ENCODE results near the gene NAGA. TPM values are rescaled to one million over a fixed set of nuclear protein-coding genes. Genes with fewer than 3 reads are reported as not detected.

NAGA gene
- total and polyA plus RNA-seq, 9 of the 15 experiments (the other 6 are each of a cell fraction or from before 2014, with no cell fraction given): 6.5 to 20.6 (median 17.4) TPM

DNA sequence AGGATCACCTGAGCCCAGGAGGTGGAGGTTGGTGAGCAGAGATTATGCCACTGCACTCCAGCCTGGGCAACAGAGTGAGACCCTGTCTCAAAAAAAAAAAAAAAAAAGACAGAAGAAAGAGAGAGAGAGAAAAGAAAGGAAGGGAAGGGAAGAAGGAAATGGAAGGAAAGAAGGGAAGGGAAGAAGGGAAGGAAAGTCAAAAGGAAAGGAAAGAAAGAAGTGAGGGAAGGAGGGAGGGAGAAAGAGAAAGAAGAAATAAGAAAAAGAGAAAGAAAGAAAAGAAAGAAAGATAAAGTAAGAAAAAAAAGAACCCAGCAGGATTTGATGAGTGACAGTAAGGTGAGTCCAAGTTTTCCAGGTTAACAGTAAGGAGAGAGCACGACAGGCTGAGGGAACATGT, 52.4 kb downstream of the NAGA start:
- BruUV-seq (replicated peaks): no TSS peak
- FAIRE-seq (no peak), DNase-seq (ENCODE audit: extremely low read depth in 1 of 4, low spot score in 3 of 4) (no peak), ATAC-seq (no peak)
- Histone ChIP-seq H3K4me3 (no peak overlapping the region), H3K4me2 (ENCODE audit: insufficient read depth, low read length) (no peak overlapping the region), H3K27me3 (ENCODE audit: control insufficient read depth in 2 of 2, insufficient read depth in 2 of 2, low read length in 2 of 2) (peaks cover 14% of the 10 kb centered on the region in 2 experiments), H4K20me1 (replicated peaks; ENCODE audit: control insufficient read depth, insufficient read depth, low read length) (no peaks in the 10 kb centered on the region), H2AFZ (ENCODE audit: low read depth, low read length) (no peak overlapping the region), H3K79me2 (ENCODE audit: control insufficient read depth, insufficient read depth, low read length) (no peaks in the 10 kb centered on the region), H3K9me3 (replicated peaks; ENCODE audit: control insufficient read depth, insufficient read depth, low read depth, low read length) (no peaks in the 10 kb centered on the region), H3K9ac (ENCODE audit: insufficient read depth in 1 of 2, low read depth in 2 of 2, low read length in 2 of 2) (no peak overlapping the region), H3K27ac (ENCODE audit: extremely low read depth, low read depth, low read length) (no peak overlapping the region), H3K9me1 (ENCODE audit: control insufficient read depth, insufficient read depth, low read length) (no peaks in the 10 kb centered on the region), H3K36me3 (ENCODE audit: control insufficient read depth, insufficient read depth, low read length) (no peaks in the 10 kb centered on the region), H3K4me1 (replicated peaks in 1 of 2; ENCODE audit: control insufficient read depth in 2 of 2, insufficient read depth in 2 of 2, low read length in 2 of 2) (no peaks in the 10 kb centered on the region; a peak in 1 of 5 replicates)
- 20% methylated on average over 1 of the region's 1 CpG for WGBS (ENCODE audit: insufficient coverage, low coverage, missing lambda C conversion rate)
- TF ChIP-seq LEF1 (IDR thresholded peaks at IDR 0.05): no peak
- TF ChIP-seq, protein P1, sequence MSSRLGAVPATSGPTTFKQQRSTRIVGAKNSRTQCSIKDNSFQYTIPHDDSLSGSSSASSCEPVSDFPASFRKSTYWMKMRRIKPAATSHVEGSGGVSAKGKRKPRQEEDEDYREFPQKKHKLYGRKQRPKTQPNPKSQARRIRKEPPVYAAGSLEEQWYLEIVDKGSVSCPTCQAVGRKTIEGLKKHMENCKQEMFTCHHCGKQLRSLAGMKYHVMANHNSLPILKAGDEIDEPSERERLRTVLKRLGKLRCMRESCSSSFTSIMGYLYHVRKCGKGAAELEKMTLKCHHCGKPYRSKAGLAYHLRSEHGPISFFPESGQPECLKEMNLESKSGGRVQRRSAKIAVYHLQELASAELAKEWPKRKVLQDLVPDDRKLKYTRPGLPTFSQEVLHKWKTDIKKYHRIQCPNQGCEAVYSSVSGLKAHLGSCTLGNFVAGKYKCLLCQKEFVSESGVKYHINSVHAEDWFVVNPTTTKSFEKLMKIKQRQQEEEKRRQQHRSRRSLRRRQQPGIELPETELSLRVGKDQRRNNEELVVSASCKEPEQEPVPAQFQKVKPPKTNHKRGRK (tag; IDR thresholded peaks at IDR 0.05): peak; percentile 74
- no peak for TF ChIP-seq KLF16 (IDR thresholded peaks at IDR 0.05)
- no peak for TF ChIP-seq POLR2B (IDR thresholded peaks at IDR 0.05; ENCODE audit: low read depth, partially characterized antibody)
- TF ChIP-seq, protein P2, sequence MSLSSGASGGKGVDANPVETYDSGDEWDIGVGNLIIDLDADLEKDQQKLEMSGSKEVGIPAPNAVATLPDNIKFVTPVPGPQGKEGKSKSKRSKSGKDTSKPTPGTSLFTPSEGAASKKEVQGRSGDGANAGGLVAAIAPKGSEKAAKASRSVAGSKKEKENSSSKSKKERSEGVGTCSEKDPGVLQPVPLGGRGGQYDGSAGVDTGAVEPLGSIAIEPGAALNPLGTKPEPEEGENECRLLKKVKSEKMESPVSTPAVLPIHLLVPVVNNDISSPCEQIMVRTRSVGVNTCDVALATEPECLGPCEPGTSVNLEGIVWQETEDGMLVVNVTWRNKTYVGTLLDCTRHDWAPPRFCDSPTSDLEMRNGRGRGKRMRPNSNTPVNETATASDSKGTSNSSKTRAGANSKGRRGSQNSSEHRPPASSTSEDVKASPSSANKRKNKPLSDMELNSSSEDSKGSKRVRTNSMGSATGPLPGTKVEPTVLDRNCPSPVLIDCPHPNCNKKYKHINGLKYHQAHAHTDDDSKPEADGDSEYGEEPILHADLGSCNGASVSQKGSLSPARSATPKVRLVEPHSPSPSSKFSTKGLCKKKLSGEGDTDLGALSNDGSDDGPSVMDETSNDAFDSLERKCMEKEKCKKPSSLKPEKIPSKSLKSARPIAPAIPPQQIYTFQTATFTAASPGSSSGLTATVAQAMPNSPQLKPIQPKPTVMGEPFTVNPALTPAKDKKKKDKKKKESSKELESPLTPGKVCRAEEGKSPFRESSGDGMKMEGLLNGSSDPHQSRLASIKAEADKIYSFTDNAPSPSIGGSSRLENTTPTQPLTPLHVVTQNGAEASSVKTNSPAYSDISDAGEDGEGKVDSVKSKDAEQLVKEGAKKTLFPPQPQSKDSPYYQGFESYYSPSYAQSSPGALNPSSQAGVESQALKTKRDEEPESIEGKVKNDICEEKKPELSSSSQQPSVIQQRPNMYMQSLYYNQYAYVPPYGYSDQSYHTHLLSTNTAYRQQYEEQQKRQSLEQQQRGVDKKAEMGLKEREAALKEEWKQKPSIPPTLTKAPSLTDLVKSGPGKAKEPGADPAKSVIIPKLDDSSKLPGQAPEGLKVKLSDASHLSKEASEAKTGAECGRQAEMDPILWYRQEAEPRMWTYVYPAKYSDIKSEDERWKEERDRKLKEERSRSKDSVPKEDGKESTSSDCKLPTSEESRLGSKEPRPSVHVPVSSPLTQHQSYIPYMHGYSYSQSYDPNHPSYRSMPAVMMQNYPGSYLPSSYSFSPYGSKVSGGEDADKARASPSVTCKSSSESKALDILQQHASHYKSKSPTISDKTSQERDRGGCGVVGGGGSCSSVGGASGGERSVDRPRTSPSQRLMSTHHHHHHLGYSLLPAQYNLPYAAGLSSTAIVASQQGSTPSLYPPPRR (CRISPR knock-in tag; IDR thresholded peaks at IDR 0.05; ENCODE audit: borderline replicate concordance): no peak
- TF ChIP-seq DIDO1 (tag; IDR thresholded peaks at IDR 0.05; ENCODE audit: low read depth): no peak
- in situ Hi-C loops (cut with MboI) (no loop called here), intact Hi-C loops (cut with micrococcal nuclease) (no loop called here)
- CTCF ChIA-PET (ENCODE audit: low intra/inter-chr PET ratio): no interaction called here
- POLR2A ChIA-PET: interaction anchor here (0.6 kb wide), 1 partner anchor 70 kb away, joined by 3 read pairs; no protein-coding TSS in a partner anchor

Measured in K562 (cell line).